Tibial nerve (tissue), 4 donors: ENCODE results near the gene FDPS.

Experiments
- CTCF ChIP-seq, 5 experiments: fragments of 200-600 bp in 3 of 5; fragments of 450-650 bp in 2 of 5; sonication (generic) in 3 of 5; IDR thresholded peaks; one replicate each; pipeline ENCODE4 v1.5.1; 2016 to 2019; ENCODE audit warnings: antibody characterized with exemption in 5 of 5, mild to moderate bottlenecking in 3 of 5, moderate library complexity in 2 of 5
- EP300 ChIP-seq, 2 donors: sonication (generic); formaldehyde crosslinking; IDR thresholded peaks; one replicate each; pipeline ENCODE4 v1.6.1; 2017; ENCODE audit warnings: antibody characterized with exemption in 2 of 2, mild to moderate bottlenecking in 1 of 2
- POLR2A ChIP-seq, 2 donors: fragments of 450-650 bp; IDR thresholded peaks; one replicate each; pipeline ENCODE4 v1.6.1; 2017; ENCODE audit warnings: antibody characterized with exemption in 2 of 2, mild to moderate bottlenecking in 2 of 2, moderate library complexity in 2 of 2

GRCh38 chr1:155261493-155261851, 47.2 kb upstream of the FDPS start:
- TF ChIP-seq POLR2A (IDR thresholded peaks at IDR 0.05) = no peak
- no peak for TF ChIP-seq CTCF (IDR thresholded peaks at IDR 0.05)
- no peak for TF ChIP-seq EP300 (IDR thresholded peaks at IDR 0.05)
